GM13977 (cell line): ENCODE results near the gene GALNT18.

Source experiments
- DNase-seq: peaks from one replicate; pipeline ENCODE4 v3.0.0; 2012; ENCODE audit warnings: low spot score
- in situ Hi-C: fragments of 300-500 bp; cut with MboI; formaldehyde crosslinking; loops from one replicate; pipeline ENCODE4 v1.12.0; 2022; ENCODE audit warnings: low sequenced_read_pairs, low pct_unique_long_range_greater_than_20kb, mixed read lengths, inconsistent platforms; ENCODE audit not compliant: unreplicated experiment
- TF ChIP-seq, protein P1 (sequence below): IDR thresholded peaks from 2 replicates; pipeline ENCODE4 v1.5.1; 2012; ENCODE audit warnings: mild to moderate bottlenecking, control low read depth; ENCODE audit not compliant: insufficient read depth; ENCODE audit errors: extremely low read depth, missing control alignments

Gene GALNT18

DNA sequence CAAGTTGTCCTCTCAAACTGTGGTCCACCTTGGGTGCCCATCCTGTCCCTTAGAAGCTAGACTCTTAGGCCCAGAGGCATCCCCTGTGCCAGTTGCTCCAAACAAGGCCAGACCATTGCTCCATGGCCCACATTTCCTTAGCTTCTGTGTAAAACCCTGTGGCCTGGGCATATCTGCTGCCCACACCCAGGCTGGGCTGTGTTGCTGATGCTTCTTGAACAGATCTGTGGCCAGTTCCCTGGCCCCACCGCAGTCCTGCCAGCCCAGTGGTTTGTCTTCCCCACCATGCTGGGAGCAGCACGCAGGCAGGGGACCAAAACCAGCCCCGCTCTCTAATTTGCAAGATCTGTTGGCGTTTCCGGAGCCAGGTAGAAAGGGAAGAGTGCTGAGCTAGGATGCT, 341.0 kb downstream of the GALNT18 start:
- in situ Hi-C loops, result no loop called here
- DNase-seq, result no peak
- TF ChIP-seq, protein P1, sequence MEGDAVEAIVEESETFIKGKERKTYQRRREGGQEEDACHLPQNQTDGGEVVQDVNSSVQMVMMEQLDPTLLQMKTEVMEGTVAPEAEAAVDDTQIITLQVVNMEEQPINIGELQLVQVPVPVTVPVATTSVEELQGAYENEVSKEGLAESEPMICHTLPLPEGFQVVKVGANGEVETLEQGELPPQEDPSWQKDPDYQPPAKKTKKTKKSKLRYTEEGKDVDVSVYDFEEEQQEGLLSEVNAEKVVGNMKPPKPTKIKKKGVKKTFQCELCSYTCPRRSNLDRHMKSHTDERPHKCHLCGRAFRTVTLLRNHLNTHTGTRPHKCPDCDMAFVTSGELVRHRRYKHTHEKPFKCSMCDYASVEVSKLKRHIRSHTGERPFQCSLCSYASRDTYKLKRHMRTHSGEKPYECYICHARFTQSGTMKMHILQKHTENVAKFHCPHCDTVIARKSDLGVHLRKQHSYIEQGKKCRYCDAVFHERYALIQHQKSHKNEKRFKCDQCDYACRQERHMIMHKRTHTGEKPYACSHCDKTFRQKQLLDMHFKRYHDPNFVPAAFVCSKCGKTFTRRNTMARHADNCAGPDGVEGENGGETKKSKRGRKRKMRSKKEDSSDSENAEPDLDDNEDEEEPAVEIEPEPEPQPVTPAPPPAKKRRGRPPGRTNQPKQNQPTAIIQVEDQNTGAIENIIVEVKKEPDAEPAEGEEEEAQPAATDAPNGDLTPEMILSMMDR, result no peak

DNA sequence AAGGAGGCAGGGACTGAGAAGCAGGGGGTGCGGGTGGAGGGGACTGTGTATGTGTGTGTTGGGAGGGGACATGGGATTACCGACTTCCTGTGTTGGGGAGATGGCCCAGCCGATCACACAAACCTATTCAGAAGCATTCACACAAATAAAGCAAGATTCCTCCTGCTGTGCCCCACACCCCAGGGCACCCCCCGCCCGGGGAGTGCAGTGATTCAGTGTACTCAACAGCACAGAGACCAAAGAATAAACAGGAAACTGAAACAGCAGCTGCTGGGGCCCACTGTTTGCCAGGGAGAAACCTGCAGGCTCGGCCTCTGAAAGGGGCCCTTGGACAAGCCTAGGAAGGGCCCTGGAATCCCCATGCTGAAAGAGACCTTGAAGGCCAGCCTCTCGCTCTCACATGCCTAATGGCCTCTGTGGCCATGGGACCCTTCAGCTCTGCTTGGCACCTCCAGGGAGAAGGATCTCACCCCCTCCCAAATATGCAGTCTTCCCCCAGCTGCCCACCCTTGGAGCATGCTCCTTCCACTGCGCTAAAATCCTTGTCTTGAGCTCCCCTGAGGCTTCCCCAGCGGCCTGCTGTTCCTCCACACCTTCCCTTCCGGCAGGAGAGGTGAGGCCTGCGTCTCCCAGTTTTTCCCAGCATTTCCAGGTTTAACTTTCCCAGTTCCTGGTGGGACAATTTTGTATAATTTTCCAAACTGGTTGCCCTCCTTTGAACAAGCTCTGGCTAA, 341.7 kb downstream of the GALNT18 start:
- in situ Hi-C loops, result no loop called here
- TF ChIP-seq, protein P1, result no peak
- DNase-seq, result no peak

DNA sequence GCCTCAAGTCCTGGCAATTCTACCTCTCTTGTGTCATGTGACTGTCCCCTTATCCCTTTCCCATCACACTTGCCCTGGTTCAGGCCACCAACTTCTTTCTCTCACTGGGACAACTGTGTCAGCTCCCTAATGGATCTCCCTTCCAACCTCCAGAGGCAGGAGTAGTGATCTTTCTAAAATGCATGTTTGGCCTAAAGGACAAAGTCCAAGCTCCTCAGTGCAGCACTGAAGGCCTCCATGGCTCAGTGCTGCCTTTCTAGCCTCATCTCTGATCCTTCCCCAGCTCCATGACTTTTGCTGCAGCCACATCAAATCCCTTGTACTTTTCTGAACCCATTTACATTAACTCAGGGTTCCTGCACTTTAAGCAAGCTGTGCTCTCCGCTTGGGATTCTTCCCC, 349.6 kb downstream of the GALNT18 start:
- in situ Hi-C loops, result no loop called here
- TF ChIP-seq, protein P1, result no peak
- no peak for DNase-seq

DNA sequence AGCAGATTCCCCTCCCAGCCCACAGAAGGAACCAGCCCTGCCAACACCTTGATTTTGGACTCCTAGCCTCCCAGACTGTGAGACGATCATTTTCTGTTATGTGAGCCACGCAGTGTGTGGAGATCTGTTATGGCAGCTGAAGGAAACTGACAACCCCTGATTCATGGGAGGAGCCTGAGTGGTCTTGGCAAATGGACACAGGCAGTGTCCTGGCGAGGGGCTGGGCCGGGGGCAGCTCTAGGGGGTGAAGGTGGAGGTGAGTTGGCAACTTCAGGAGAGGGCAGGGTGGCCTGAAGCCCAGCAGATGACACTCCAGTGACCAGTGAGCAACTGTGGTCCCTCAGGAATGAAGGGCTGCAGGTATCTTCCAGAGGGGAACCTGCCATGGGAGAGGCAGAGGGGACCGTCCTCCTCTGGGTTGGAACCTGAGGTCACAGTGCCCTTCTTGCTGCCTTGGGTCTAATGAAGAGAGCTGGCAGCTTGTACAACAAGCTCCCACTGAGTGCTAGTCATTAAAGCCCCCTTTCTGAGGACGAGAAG, 351.5 kb downstream of the GALNT18 start:
- DNase-seq, result no peak
- TF ChIP-seq, protein P1, result no peak
- in situ Hi-C loops, result no loop called here

DNA sequence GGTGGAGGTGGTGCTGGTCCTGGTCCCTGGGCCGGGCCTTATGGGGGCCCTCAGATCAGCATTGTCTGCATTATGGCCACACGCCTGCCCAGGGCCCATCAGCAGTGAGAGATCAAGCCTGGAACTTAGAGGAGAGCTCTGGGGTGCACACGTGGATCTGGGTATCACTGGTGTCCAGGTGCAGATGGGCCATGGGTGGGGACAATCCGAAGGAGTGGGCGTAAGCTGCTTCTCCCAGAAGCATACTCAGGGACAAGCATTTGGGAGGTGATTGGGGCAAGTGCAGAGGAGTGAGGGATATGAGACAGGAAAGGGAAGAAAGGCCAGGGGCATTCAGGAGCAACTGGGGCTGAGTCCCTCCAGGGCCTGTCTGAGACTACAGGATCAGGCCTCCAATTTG, 353.1 kb downstream of the GALNT18 start:
- in situ Hi-C loops, result no loop called here
- TF ChIP-seq, protein P1, result no peak
- DNase-seq, result no peak

DNA sequence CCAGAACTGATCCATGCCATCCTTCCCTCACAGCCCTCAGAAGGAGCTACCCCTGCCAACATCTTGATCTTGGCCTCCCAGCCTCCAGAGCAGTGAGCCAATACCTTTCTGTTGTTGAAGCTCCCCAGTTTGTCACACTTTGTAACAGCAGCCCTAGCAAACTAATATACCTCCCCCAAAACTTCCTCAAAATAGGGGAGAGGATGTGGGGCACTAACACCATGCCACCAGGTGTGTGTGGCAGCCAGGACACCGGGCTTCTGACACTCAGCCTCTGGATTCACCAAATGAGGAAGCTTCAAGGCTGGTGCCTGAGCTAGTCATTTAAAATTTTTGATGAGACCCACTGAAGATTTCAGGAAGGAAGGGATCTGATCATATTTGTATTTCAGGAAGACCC, 353.7 kb downstream of the GALNT18 start:
- DNase-seq, result no peak
- in situ Hi-C loops, result no loop called here
- TF ChIP-seq, protein P1, result no peak

DNA sequence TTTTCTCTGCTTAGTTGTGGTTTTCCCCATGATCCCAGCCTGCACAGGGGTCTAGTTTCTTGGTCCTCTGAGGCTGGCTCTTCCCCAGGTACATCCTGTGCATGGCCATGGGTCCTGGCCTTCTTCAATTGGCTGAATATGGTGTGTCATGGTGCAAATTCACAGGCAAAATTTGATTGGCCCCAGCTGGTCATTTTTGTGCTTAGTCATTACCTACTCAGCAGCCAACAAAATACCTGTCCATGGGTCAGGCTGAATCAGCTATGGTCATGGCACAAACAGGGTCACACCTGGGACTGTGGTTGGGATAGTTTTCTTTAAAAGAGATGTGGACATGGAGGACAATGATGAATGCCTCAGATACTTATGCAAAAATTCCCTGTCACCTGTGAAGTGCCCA, 354.5 kb downstream of the GALNT18 start:
- in situ Hi-C loops, result no loop called here
- no peak for DNase-seq
- TF ChIP-seq, protein P1, result no peak
